ENCODE results near the gene KRT6C.

The KRT6C gene

DNA sequence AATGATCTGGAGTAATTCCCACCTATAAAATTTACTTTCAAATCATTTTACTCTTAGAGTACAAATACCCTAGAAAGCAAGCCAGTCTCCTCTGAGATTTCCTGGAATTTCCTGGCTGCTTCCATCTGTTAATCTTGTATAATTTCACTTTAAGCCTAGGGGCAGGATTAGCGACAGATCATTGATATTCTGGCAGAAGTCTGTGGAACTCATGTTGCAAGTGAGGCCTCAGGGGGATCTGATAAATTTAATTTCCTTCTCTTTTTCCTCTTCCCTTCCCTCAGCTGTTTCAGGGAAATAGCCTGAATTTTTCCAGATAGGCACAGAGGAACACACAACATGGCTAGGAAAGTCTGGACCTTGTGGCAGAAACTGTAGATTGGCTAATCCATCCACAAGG is 25.3 kb upstream of the KRT6C start:
- TF ChIP-seq, protein P1, sequence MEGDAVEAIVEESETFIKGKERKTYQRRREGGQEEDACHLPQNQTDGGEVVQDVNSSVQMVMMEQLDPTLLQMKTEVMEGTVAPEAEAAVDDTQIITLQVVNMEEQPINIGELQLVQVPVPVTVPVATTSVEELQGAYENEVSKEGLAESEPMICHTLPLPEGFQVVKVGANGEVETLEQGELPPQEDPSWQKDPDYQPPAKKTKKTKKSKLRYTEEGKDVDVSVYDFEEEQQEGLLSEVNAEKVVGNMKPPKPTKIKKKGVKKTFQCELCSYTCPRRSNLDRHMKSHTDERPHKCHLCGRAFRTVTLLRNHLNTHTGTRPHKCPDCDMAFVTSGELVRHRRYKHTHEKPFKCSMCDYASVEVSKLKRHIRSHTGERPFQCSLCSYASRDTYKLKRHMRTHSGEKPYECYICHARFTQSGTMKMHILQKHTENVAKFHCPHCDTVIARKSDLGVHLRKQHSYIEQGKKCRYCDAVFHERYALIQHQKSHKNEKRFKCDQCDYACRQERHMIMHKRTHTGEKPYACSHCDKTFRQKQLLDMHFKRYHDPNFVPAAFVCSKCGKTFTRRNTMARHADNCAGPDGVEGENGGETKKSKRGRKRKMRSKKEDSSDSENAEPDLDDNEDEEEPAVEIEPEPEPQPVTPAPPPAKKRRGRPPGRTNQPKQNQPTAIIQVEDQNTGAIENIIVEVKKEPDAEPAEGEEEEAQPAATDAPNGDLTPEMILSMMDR (IDR thresholded peaks at IDR 0.05; ENCODE audit: low read depth, low read length): no peak
- no peak for DNase-seq (ENCODE audit: extremely low read depth, low read depth)

GRCh38 chr12:52497975-52498374 is 24.4 kb upstream of the KRT6C start:
- TF ChIP-seq, protein P1 (IDR thresholded peaks at IDR 0.05; ENCODE audit: low read depth, low read length): no peak
- DNase-seq (ENCODE audit: extremely low read depth, low read depth): no peak

GRCh38 chr12:52496590-52497071 is 23.0 kb upstream of the KRT6C start:
- DNase-seq (ENCODE audit: extremely low read depth, low read depth): no peak
- TF ChIP-seq, protein P1 (IDR thresholded peaks at IDR 0.05; ENCODE audit: low read depth, low read length): no peak

GRCh38 chr12:52496054-52496453 is 22.4 kb upstream of the KRT6C start:
- no peak for DNase-seq (ENCODE audit: extremely low read depth, low read depth)
- TF ChIP-seq, protein P1 (IDR thresholded peaks at IDR 0.05; ENCODE audit: low read depth, low read length): no peak

DNA sequence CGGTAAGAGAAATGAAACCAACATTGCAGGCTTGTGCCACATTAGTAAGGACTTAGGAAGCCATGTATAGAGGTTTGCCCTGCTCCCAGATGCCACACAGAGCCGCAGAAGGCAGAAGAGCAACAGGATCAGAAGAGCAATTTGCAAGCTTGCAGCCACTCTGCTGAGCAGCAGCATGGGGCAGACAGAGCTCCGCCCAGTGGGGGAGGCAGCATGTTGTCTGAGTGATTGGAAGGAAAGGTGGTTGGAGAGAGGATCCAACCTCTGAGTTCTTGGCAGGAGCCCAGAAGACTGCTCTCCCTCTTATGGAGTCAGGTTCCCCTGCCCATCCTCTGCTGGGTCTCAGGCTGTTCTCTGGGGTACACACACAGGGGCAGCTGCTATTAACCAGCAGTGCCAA is 21.8 kb upstream of the KRT6C start:
- TF ChIP-seq, protein P1 (IDR thresholded peaks at IDR 0.05; ENCODE audit: low read depth, low read length): no peak
- no peak for DNase-seq (ENCODE audit: extremely low read depth, low read depth)

DNA sequence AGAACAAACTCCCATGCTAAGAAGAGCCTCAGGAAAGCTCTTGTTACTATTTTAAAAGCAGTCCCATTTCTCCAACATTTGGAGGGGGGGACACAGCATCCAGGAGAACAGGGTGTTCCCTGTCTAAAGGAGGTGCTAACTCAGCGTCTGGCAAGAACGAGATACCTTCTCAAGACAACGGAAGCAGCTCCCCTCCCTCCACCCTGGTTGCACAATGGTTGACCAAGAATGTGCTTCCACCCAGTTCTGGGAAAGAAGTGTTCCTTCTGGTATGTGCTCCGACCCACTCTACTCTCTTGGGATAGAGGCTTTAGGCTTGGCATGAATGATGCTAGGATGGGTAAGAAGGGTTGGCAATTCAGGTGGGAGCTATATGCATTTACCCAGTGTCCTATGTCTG is 20.9 kb upstream of the KRT6C start:
- TF ChIP-seq, protein P1 (IDR thresholded peaks at IDR 0.05; ENCODE audit: low read depth, low read length): no peak
- DNase-seq (ENCODE audit: extremely low read depth, low read depth): no peak

DNA sequence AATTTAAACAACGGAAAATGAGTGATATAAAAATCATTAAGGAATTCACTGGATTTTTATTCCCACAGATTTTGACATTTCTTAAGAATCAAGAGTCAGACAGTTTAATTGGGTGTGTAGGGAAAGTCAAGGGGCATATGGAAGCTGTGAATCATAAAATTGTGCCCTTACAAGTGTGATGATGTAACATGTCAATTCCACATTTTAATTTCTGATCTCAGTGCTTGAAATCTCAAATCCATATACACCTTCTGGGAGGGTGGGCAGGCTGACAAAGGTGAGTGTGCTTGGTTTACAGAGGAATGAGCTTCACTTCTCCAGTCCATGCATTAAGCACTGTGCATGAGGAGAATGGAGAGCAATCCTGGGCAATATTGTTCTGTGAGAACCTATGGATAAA is 20.5 kb upstream of the KRT6C start:
- TF ChIP-seq, protein P1 (IDR thresholded peaks at IDR 0.05; ENCODE audit: low read depth, low read length): no peak
- DNase-seq (ENCODE audit: extremely low read depth, low read depth): no peak
